ENCODE measurements around the gene ANO7.
A peak's percentile ranks its signal among the peaks of the same experiment; 100 is the strongest.

Gene ANO7

DNA sequence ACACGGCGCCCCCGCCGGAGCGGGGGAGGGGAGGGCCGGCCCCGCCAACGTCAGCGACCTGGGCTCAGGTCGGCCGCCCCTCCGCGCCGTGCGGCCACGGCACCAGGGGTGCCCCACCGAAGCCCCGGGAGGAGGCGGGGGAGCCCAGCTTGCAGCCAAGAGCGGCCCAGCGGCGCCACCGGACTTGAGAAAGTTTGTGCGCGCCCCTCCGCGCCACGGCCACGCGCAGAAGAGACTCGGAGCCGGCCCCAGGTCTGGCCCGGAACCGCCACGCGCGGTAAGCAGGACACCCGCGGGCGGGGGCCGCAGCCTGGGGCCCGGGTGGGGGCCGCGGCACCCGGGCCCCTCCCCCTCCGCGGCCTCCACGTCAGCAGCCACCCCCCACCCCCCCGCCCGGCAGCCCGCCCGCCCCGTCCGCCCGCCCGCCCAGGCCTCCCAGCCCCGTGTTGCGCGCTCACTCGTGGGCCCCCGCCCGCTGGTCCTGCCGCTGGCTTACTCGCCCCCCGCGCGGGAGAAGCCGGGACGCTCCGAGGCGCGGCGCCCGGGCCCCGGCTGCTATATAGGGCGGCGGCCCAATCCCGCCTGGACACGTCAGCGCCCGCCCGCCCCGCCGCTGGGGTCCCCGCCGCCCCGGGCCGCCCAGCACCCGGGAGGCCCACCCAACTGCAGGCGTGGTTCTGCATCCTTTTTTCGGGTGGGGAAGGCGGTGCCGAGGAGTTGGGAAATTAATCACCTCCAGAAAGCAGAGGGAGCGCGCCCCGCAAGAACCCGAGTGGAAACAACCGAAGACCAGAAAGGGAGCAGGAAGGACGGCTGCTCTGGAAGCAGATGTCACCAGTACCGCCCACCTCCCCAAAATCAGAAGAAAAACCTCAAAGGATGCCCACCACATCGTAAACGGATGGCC, 84.1 kb downstream of the ANO7 start:
- H3K4me3 ChIP-seq (ENCODE audit: low read depth, low read length) = peak overlapping the region; percentile 78

DNA sequence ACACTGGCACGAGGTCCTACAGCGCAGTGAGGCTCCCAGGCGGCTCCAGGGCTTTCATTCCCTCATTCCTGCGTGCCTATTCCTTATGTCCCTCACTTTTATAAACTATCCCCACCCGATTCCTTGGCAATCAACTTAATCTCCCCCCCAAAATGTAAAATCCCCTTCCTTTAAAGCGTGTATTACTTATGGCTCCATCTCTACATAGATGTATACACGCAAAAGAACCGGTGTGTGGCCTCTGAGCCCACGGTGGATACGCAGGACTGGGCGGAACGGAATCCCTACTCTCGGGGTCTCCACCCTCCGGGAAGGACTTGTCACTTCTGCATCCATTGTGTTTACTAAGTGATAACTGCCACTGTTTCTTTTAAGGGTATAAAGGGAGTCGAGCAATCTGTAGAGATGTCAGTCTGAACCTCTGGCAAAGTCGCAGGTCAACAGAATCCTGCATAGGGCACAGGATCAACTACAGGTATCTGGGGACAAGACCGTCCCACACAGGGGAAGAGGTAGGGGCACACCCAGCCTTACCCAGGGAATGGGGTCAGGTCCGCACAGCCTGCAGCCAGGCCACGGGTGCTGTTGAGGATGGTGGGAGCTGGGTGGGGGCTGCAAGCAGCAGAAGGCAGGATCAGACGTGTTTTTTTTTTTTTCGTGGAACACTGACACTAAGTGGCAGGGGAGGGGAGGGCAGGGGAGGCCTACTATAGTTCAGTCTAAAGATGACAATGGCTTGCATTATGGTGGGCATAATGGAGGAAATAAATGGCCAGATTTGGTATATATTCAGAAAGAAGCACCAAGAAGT, 84.9 kb downstream of the ANO7 start:
- H3K4me3 ChIP-seq (ENCODE audit: low read depth, low read length) = peak overlapping the region; percentile 78
- TF ChIP-seq, protein P1, sequence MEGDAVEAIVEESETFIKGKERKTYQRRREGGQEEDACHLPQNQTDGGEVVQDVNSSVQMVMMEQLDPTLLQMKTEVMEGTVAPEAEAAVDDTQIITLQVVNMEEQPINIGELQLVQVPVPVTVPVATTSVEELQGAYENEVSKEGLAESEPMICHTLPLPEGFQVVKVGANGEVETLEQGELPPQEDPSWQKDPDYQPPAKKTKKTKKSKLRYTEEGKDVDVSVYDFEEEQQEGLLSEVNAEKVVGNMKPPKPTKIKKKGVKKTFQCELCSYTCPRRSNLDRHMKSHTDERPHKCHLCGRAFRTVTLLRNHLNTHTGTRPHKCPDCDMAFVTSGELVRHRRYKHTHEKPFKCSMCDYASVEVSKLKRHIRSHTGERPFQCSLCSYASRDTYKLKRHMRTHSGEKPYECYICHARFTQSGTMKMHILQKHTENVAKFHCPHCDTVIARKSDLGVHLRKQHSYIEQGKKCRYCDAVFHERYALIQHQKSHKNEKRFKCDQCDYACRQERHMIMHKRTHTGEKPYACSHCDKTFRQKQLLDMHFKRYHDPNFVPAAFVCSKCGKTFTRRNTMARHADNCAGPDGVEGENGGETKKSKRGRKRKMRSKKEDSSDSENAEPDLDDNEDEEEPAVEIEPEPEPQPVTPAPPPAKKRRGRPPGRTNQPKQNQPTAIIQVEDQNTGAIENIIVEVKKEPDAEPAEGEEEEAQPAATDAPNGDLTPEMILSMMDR (IDR thresholded peaks at IDR 0.05; ENCODE audit: borderline replicate concordance, insufficient read depth, low read depth, low read length) = no peak

More for the DNA sequence above, 84.1 kb downstream of the ANO7 start:
- TF ChIP-seq, protein P1 (IDR thresholded peaks at IDR 0.05; ENCODE audit: borderline replicate concordance, insufficient read depth, low read depth, low read length) = no peak

DNA sequence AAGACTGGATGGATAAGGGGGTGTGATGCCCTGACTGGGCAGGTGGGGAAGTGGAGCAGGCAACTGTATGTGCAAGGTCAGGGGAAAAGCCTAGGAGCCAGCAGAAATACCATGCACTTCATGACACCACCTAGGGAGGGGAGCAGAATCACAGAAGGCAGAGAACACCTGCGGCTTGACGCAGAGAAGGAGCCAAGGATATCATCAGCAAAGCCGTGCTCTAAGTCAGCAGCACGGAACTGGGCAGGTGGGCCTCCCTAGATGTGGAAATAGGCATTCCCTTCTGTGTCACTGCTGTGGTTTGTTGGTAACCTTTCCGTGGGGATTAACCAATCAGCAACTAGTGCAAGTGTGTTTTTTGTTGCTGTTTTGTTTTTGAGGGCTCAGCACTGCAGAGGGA, 85.7 kb downstream of the ANO7 start:
- H3K4me3 ChIP-seq (ENCODE audit: low read depth, low read length) = no peak overlapping the region
- TF ChIP-seq, protein P1 (IDR thresholded peaks at IDR 0.05; ENCODE audit: borderline replicate concordance, insufficient read depth, low read depth, low read length) = no peak
